ENCODE data around the gene LPIN3.

GRCh38 chr20:41344477-41344876 lies 3.9 kb downstream of the LPIN3 start:
- TF ChIP-seq REST (IDR thresholded peaks at IDR 0.05; ENCODE audit: insufficient read depth in 1 of 2, low read depth in 2 of 2, low read length in 2 of 2) (no peak), POLR2AphosphoS5 (IDR thresholded peaks at IDR 0.05; ENCODE audit: low read depth, low read length) (no peak), SIN3A (IDR thresholded peaks at IDR 0.05; ENCODE audit: borderline replicate concordance, insufficient read depth, low read length) (no peak)

Data from PFSK-1 (cell line).